DMS79 (cell line): ENCODE measurements around the gene TAF1L.

Source experiments
- DNase-seq: peaks from one replicate; lab custom pipeline; 2025; lab: John Stamatoyannopoulos, UW

The TAF1L gene

DNA sequence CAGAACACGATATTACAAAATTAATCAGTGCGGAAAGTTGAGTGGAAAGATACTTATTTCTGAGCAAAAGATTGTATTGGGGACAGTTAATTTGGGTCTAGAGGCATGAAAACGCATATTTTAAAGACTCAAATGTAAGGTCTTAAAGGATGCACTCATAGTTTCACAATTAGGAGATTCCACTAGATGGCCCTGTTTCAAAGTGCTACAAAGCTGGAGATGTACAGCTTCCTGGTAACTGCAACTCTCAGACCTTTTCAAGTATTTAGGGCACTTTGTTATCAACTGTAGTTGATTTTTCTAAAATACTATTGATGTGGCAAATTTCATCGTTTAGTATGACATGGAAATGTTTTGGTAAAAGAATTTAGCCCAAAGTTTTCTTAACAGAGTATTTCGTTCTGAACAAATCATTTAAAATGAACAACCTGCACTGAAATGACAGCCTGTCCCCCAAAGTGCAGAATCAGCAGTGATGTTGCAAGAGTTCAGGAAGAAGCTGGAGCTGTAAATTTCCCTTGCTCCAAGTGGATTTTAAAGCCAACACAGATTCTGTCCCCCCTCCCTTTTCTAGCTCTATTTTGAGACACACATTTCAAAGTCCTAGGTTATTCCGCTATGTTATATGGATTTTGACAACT, 46.3 kb downstream of the TAF1L start:
- DNase-seq, result no peak

DNA sequence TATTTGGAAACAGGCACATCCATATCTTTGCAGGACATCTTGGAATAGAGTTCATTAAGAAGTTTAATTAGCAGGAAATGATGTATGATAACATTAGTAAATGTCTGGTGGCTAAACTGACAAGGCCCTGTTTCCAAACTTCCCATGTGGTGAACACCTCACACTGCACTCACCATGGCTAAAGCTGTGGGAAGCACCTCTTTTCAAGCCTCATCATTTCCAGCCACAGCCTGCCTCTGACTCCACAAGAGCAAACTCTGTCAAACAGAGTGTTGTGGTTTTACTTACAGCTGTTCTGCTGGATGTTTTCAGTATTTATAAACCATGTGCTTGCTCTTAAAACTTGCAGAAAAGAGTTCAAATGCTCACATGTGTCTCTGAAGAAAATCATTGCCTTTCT, 47.6 kb downstream of the TAF1L start:
- no peak for DNase-seq

DNA sequence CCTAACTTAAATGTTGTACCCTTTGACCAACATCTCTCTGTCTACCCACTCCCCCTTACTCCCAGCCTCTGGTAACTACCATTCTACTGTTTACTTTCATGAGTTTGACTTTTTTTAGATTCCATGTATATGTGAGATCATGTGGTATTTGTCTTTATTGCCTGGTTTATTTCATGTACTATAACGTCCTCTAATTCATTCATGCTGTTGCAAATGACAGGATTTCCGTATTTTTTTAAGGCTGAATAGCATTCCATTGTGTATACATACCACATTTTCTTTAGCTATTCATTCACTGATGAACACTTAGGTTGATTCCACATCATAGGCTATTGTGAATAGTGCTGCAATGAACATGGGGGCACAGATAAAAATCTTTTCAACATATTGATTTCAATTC, 50.7 kb downstream of the TAF1L start:
- no peak for DNase-seq

DNA sequence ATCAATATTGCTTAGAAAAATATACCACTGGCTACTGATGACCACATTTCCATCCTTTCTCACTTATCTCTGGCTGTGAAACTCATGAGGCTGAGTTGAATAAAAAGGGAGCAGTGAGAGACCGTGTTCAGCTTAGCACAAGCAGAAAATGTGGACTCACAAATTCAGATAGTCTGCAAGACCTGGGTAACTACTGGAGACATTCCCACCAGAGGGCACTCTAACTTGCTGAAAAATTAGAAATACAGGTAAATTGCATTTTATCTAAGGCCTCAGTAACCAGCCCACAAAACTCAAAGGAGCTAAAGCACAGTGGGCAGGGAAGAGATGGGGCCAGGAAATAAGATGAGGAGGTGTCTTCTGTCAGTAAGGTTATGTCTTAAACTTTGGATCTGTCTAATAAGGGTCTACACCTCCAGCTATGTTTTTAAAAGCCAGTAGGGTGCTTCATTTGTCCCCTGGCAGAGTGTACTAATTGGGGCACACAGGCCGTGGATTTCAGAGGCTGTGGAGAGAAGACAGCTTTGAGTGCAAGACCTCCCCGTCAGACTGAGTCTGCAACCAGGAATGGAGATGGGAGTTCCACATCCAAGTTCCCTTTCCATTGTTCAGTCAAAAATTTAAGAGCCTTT, 53.8 kb downstream of the TAF1L start:
- peak; percentile 3 for DNase-seq

DNA sequence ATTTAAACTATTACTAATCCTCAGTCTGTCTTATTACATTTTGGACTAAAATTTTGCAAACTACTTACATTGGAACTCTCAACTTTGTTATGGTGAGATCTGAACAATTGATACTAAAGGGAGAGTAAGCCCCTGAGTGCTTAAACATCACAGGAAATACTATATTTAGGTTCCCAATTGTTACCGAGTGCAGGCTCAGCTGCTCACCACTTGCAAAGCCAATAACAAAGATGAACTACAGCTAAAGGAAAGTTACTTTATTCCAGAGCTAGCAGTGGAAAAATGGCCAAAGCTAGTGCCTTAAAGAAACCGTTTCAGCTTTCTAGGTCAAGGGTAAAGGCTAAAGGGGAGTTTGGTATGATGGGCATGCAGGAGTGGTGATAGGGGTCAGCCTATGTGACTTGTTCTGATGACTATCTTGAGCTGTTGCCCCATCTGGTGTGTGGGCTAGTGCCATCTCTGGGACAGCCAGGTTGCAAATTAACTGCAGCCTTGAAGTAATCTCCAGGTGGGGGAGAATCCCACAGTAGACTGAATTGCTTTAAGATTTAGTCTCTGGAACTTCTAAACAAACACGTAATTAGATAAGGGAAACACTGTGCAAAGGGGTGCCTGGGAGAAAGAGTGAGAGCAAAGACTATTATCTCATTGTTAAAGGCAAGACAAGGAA, 54.7 kb downstream of the TAF1L start:
- DNase-seq, result no peak

DNA sequence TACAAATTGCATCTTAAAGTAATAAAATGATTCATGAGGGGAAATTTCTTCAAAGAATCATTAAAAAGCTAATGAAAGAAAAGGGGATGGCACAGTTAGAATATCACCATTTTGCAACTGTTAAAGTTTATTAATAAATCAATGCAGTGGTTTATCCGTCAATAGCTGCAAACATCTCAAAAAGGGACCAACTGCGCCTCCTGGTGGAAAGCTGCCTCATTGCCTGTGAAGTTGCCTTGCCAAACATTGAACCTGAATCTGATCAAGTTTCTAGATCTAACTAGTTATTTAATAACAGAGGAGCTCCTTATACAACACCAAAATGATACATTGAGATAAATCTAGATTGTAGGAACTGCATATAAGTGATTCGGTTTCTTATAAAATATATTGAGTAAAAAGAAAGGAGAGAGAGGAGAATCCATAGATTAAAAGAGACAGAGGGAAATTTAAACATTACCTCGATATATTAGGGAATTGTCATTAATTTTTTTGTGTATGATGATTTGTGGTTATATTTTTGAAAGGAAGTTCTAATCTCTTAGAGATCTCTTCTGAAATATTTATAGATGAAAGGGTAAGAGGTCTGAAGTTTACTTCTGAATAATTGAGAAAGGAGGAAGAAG, 55.6 kb downstream of the TAF1L start:
- DNase-seq, result peak; percentile 3
